Brain pericyte (primary cell): Measurements from ENCODE around the gene PIAS4.

Experiments
- DNase-seq: peaks from one replicate; pipeline ENCODE4 v3.0.0-alpha.2; 2012; ENCODE audit warnings: low read depth, low spot score

Gene PIAS4

DNA sequence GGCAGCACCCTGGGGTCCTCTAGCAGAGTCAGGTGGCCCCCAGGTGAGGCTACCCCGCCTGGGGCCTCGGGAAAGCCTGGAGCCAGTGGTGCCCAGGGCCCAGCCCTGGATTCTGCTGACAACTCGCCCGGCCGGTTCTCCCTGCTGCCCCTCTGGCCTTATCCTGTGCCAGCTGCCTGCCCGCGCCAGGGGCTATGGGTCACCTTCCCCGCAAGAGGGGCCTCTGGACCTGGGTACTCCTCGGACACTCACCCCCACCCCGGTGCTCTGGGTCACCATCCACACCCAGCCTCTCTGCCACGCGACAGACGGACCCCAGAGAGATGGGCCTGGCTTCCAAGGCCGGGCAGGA, 35.2 kb downstream of the PIAS4 start:
- DNase-seq, result no peak

DNA sequence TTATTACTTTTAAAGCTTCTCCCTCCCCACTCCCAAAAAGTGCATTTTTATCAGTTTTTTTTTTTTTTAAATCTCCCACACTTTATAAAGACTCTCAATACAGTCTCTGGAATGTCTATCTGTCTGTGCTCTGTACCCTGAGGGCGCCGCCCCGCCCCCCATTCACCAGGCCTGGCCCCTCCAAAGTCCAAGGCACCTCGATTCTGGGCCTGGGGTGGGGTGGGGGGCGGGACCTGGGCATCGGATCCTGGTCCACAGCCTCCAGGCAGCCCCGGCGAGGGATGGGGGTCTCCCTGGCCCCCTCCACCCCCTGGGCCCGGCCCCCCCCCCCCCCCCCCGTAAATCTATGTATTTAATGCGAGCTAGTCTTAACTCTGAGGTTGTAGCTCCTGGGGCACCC, 35.9 kb downstream of the PIAS4 start:
- no peak for DNase-seq

DNA sequence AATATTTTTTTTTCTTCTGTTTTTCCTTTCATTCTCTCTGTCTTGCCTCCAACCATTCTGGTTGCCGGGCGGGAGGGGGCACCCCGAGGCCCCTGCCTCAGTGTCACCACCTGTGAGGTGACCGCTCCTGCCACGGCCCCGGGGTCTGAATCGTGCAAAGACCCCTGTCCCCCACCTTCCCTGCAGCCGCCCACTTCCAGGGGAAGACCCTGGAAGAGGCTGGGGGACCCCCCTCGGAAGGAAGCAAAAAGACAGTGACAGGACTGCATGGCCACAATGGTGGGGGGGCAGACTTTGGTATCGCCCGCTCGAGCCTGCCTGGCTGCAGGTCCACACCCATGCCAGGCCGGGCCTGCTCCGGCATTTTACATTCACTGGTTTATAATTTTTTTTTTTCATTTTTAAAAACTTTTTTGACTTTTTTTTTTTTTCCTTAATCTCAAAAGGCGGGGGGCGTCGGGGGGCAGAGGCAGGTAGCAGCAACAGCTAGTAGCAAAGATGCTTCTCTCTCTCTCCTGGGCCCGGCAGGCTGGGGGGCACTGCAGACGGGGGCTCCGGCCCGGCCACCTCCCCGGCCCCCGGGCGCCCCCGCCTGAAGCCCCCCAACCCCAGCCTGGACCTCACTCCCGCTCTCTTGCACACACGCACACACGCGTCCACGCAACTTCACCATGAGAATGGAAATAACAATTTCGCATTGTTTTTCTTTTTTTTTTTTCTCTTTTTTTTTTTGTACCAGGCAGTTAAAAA, 36.6 kb downstream of the PIAS4 start:
- DNase-seq, result no peak

DNA sequence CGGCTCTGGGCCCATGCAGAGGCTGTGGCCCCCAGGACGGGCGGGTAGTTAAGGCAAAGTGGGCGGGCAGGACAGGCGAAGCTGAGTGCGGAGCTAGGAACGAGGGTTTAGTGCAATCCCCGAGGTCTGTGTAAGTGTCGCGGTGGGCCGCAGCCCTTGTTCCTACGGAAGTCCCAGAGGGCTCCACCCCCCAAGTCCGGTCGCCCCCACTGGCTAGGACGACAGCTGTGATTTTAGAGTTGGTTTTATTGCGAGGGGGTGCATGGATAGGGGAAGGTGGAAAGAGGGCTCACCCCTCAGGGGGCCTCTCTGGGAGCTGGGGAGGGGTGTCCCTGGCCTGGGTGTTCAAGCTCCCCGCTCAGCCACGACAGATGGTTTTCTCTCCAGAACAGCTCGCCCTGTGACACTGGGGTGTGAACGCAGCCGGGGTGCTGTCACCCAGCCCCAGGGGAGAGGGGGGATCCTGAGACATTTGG, 37.5 kb downstream of the PIAS4 start:
- no peak for DNase-seq

DNA sequence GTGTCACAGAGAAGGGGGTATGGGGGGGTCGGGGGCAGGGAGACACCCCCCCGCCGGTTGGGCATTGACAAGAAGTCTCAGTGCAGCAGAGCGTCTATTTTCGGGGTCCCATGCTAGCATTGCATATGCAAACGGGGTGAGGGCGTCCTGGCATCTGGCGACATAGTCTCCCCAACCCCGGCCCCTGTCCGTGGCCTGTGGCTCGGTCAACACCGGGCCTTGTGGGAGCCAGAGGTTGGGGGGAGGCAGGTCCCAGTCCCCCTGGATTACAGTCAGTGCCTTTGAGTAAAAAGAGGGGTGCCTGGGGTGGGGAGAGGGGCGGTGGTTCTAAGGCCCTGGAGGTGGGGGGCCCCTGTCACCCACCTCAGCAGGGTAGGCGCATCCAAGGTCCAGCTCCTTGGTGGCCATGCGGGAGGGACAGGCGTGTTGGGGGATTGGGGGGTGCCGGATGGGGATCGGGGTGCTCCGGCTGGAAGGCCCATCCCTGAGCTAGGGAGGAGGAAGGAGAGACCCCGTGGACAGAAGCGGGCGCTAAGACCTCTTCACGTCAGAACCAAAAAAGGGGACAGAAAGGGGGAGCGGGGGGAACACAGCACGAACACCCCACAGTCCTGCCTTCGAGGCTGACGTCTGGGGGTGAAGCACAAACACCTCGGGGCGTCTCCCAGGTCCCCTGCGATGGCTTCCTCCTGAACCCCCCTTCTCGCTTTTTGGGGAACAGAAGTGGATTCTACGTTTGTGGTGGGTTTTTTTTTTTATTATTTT, 38.2 kb downstream of the PIAS4 start:
- no peak for DNase-seq

DNA sequence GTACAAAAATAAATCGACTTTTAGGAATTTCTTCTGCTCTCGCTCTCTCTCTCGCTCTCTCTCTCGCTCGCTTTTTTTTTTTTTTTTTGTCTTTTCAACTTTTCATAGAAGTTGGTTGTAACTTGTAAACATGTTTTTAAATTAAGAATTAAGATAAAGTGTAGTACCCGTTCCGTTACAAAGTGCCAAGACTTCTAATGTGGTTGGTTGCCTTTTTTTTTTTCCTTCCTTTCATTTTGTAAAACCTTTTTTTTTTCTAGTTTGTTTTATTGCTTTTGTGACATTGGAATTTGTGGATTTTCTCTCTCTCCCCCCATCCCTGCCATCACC, 38.8 kb downstream of the PIAS4 start:
- DNase-seq, result no peak

DNA sequence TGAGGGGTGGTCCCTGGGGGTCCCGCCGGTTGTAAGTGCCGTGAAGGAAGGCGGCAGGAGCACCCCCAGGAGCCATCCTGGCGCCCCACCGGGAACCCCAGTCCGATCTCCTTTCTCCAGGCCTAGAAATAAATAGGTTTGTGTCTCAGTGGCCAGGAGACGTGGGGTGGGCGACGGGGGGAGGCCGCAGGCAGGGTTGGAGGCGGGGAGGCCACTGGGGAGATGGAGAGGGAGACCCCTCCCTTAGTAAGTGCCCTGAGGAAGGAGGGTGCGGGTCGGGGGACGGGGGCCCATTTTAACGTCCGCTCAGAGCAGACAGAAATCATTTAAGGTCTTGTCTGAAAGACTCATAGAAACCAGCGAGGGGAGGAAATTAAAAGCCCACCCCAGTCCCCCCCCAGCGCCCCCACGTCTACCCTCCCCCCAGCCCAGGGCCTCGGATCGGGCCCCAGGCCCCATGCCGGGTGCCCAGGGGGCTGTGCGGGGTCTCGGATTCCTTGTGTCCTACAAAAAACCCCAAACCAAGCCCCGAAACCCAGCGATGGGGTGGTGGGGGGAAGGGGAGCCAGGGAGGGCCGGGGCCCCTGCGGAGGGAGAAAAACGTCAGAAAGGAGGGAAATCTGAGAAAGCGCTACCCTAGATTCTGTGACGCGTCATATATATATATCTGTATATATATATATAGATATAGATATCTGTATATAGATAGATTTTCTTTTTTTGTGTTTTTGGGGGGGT, 39.6 kb downstream of the PIAS4 start:
- no peak for DNase-seq

DNA sequence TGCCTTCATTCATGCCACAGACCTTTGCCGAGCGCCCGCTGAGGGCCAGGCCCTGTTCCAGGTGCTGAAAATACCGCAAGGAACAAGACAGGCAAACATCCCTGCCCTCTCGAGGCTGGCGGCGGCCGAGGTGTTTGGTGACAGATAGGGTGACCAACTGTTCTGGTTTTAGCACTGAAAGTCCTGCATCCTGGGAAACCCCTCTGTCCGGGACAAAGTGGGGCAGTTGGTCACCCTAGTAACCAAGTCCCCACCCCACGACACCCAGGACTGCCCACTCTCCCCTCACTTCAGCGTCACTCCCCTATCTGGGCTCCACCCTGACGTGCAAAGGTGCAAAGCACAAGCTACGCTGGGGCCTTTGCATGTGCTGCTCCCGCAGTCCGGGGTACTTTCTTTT, 41.9 kb downstream of the PIAS4 start:
- DNase-seq, result no peak

DNA sequence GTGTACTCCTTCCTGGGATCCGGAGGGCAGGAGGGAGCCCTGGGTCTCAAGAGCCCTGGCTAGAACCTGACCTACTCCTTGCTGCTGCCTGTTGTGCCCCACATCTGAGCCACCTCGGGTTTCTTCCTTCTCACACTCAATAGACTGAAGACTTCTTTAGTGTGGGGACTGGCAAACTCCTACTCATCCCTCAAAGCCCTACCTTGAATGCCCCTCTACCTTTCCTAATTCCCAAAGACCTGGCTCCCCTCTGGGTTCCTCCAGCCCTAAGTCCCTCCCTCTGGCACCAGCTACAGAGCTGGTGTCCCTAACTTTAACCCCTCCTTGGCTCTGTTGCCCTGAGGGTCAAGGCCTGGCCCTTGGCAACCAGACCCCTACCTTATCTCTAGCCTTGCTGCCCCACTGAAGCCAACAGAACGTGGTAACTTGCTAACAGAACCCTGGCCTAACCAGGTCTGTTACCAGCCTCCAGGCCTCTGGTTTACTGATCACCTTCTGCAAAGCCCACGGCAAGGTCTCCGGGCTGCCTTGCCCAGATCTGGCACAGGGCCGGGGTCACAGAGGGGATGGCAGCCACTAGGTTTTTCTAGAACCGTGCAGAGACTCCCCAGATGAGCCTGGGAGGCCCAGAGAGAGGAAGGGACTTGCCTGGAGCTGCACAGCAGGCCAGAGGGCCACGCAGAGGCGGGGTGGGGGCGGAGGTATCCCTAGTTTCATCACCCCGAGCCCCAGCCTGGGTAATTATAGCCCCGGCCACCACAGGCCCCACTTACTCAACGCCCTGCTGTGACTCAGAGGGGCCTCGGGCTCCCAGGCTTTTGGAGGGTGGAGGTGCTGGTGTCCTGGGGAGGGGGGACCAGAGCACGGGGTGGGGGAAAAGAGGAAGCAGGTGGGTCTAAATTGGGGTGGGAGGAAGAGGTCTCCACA, 43.9 kb downstream of the PIAS4 start:
- no peak for DNase-seq

DNA sequence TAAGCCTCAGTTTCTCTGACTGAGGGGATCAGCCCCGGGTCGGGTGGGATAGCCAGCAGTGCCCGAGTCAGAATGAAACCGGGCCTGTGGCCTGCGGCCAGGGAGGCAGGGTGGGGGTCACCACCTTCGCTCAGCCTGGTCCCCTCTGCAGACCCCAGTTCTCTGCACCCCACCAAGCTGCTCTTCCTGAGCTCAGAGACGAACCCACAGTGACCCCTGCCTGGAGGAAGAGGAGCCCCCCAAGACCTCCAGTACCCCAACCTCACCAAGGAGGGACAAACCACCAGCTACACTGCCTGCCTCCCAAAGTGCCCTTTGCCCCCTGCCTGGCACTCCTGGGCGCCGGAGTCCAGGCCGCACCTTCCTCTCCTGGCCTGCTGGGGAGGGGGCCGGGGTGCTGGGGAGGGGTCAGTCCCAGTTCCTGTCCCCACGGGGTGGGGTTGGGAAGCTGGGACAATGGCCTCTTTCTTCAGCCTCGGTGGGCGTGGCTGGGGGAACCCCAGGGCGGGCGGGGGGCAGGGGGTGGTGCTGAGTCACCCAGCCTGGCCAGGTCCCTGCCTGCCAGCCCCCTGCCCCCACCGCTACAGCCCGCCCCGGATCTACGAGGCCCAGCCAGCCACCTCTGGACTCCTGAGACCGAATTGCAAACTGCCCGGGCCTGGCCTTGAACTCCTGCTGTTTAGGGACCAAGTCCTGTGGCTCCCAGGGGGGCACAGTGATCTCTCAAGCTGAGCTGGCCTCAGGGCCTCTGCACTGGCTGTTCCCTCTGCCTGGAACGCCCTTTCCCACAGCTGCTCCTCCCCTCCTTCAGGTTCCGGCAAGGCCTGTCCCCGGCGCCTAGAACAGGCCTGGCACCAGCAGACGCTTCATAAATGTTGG, 44.8 kb downstream of the PIAS4 start:
- DNase-seq, result no peak

DNA sequence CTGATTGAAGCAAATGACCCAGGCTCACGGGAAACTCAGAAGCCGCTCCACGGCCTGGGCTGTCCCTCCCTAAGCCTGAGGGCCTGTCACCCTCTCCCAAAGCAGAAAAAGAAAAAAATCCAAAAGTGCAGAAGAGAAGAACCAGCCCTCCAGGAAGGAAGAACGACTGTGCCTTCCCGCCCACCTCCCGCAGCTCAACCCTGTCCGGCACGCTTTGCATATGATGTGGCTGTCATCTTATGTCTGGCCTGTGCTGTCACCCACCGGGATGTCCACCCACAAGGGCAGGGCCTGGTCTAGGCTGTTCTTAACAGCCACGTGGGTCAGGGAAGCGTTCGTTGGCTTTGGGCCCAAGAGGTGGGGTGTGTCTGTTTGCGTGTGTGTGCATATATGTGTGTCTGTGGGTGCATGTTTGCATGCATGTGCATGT, 45.5 kb downstream of the PIAS4 start:
- DNase-seq, result no peak

DNA sequence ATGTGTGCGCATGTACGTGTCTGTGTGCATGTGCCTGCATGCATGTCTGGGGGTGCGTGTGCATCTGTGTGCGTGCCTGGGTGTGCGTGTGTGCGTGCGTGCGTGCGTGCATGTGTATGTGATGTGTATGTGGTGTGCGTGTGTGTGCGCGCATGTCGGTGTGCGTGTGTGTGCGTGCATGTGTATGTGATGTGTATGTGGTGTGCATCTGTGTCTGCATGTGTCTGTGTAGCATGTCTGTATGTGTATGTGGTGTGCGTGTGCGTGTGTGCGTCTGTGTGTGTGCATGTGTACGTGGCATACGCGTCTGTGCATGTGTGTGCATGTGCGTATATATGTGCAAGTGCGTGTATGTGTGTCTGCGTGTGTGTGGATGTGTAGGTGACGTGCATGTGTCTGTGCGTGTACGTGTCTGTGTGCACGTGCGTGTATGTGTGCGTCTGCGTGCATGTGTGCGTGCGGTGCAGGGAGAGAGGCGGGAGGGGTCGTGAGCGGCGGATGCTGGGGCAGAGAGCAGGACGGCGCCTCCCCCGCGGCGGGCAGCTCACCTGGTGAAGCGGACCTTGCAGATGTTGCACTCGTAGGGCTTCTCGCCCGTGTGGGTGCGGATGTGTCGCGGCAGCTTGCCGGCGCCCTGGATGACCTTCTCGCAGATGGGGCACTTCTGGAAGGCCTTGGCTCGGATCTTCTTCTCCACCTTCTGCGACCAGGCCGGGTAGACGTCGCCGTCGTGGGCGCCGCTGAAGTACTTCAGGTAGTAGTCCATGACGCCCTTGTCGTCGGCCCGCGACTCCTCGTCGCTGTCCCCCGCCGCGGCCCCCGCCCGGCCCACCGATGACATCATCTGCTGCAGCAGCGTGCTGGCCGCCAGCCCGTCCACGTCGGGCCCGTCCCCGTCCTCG, 46.1 kb downstream of the PIAS4 start:
- DNase-seq, result no peak

DNA sequence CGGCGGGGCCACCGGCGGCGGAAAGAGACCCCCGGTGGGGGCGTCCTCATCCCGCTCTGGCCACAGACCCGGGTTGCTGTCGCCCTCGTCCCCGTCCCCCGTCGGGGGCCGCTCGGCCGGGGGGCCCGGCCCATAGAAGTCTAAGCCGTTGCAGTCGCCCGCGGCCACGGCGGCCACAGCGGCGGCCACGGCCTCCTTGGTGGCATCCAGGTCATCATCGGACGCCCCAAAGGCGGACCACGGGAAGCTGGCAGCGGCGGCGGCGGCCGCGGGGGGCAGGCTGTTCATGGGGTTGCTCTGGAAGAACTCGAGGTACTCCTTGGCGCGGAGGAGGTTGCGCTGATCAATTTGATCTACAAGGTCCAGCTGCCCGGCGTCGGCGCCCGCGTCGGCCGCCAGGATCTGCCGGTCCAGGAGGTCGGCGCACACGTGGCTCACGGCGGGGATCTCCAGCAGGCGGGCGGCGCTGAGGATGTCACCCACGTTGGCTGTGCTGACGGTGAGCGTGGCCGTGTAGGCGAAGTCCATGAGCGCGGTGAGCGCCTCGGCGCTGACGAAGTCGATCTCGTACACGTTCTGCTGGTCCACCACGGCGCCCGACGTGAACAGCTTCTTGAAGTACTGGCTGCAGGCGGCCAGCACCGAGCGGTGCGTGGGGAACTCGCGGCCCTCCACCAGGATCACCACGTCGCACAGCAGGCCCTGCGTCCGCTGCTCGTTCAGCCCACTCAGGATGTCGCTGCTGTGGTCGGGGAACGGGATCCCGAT, 47.1 kb downstream of the PIAS4 start:
- DNase-seq, result no peak

DNA sequence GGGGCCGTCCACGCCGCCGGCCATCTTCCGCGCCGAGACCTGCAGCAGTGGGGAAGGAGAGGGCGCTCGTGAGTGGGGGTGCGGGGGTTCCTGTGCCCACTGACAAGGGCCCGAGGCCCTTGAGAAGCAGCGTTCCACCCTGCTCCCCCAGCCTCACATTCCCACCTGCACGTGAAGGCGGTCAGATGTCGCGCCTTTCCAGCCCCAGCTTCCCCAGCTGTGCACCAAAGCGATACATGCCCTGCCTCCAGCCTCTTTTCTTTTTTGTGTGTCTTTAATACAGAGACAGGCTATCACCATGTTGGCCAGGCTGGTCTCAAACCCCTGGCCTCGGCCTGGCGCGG, 47.6 kb downstream of the PIAS4 start:
- DNase-seq, result no peak

DNA sequence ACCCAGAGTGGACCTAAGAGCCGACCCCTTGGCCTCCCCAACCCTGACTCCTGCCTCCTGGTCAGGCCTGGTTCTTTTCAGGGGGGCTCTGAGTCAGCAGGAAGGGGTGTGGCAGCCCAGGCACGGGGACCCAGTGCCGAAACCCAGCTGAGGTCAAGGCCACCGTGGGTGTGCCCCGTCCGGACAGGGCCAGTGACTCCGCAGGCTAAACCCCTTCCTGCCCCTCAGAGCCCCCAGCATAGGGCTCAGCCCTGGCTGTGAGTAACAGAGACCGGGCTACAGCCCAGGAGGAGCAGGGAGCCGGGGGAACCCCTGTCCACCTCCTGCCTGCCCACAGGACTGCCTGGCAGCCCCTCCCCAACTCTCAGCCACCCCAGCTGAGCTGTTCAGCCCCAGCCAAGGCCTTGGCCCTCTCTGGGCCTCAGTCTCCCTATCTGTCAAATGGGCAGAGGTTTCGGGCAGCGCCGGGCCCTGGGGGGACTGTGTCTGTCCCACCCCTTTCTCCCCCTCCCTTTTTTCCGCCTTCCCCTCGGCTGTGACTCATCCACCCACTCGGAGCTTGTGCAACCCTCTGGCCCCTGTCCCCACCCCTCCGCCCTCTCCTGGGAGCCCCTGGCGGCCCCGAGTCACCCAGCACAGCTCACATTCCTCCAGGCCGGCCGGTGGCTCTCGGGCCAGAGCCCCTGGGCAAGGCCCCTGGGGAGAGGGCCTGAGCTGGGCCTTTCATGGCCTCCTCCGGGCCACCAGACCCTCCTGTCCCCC, 50.6 kb downstream of the PIAS4 start:
- DNase-seq, result no peak

DNA sequence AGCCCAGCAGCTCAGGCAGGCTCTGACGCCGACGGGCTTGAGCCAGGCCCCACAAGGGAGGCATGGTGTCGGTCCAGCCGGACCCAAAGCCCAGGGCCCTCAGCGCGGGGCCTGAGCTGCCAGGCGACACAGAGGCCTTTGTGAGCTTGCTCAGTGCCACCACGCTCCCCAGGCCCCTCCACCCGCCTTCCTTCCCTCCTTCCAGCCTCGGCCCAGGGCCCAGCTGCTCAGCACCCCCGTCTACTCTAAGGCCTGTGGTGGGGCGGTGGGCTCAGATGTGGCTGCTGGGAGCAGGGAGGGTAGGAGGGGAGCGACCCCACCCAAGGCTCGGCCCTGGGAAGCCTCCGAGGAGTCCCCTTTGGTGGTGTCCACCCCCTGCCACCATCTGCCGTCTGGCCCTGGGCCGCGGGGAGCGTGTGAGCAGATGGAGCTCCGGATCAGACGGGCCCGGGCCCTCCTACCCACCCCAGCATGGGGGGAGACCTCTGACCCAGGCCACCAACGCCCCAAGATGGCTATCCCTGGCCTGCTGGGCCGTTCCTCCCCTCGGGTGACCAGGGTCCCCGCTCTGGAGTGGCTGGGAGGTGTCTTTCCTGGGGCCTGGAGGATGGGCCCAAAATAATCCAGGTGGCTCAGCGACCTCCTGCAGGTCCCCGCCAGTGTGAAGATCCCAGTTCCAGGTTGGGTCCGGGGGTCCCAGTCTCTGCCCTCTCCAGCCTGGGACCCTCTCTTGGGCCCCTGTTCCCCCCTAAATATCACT, 51.3 kb downstream of the PIAS4 start:
- no peak for DNase-seq

DNA sequence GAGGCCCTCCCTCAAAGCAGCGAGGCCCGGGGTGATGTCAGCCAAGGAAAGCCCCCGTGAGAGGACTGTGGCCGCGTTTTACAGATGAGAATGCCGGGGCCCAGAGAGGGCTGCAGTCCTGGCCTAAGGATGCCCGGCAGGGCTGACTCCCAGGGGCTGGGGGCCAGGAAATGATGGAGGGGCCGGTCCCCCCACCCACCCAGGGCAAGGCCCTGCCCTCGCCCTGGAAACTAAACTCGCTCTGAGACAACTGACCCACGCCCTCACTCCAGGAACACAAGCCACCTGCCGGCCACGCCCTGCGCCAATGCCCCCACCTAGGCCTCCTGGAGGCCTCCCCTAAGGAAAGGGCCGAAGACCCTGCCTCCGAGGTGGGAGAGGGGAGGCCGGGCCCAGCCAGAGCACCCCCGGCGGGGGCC, 51.9 kb downstream of the PIAS4 start:
- DNase-seq, result no peak
